Peyer's patch (tissue), 4 donors: ENCODE data around the gene B3GNT7. TPM values are rescaled to one million over a fixed set of nuclear protein-coding genes. Genes with fewer than 3 reads are reported as not detected.
A peak's percentile ranks its signal among the peaks of the same experiment; 100 is the strongest.

Experiments
- DNase-seq, 3 donors: peaks; one replicate each; pipeline ENCODE4 v3.0.0-alpha.2; 2017 to 2019
- H3K27ac ChIP-seq, 4 donors: fragments of 200-600 bp; sonication (generic); one replicate each; pipeline ENCODE4 v1.5.1; 2016 to 2019
- H3K27me3 ChIP-seq, 2 donors: fragments of 200-600 bp; sonication (generic); one replicate each; pipeline ENCODE4 v1.5.1; 2019
- H3K36me3 ChIP-seq, 3 donors: fragments of 200-600 bp; sonication (generic); one replicate each; pipeline ENCODE4 v1.5.1; 2016 to 2019
- H3K4me1 ChIP-seq, 4 donors: fragments of 200-600 bp; sonication (generic); one replicate each; pipeline ENCODE4 v1.5.1; 2016 to 2019
- H3K4me3 ChIP-seq, 4 donors: fragments of 200-600 bp; sonication (generic); 1 replicate in 3 of 4; 2 replicates in 1 of 4; pipeline ENCODE4 v1.5.1; 2016 to 2019; ENCODE audit warnings: mild to moderate bottlenecking in 1 of 4
- H3K9me3 ChIP-seq, 4 donors: fragments of 200-600 bp; sonication (generic); one replicate each; pipeline ENCODE4 v1.5.1; 2016 to 2019; ENCODE audit warnings: mild to moderate bottlenecking in 1 of 4
- POLR2A ChIP-seq, 2 donors: fragments of 450-650 bp; IDR thresholded peaks; one replicate each; pipeline ENCODE4 v1.5.1; 2017; ENCODE audit warnings: antibody characterized with exemption in 2 of 2, mild to moderate bottlenecking in 2 of 2, moderate library complexity in 2 of 2
- total RNA-seq, 4 donors: library from RNA; depleted of rRNA; stranded (reverse); fragments of >200 nt; gene quantifications; one replicate each; pipeline ENCODE4 v1.1.0, GENCODE V29; 2016
- TF ChIP-seq, protein P1 (sequence below), 6 experiments: fragments of 450-650 bp in 4 of 6; fragments of 200-600 bp in 2 of 6; sonication (generic) in 1 of 6; IDR thresholded peaks; one replicate each; pipeline ENCODE4 v1.5.1; 2017 to 2019; ENCODE audit warnings: antibody characterized with exemption in 6 of 6, mild to moderate bottlenecking in 3 of 6, moderate library complexity in 1 of 6

The B3GNT7 gene
- total RNA-seq, 4 donors from 2014 or later: 9.9 to 154 (median 90.3) TPM

- peak overlapping the region in 3 of 4 donors; percentile 47 to 91 (median 89) for H3K27ac ChIP-seq
- no peaks in the 10 kb centered on the region for H3K27me3 ChIP-seq
- DNase-seq: peak in 1 of 3 donors; percentile 66
- H3K4me3 ChIP-seq: no peak overlapping the region
- H3K9me3 ChIP-seq: no peaks in the 10 kb centered on the region
- TF ChIP-seq, protein P1, sequence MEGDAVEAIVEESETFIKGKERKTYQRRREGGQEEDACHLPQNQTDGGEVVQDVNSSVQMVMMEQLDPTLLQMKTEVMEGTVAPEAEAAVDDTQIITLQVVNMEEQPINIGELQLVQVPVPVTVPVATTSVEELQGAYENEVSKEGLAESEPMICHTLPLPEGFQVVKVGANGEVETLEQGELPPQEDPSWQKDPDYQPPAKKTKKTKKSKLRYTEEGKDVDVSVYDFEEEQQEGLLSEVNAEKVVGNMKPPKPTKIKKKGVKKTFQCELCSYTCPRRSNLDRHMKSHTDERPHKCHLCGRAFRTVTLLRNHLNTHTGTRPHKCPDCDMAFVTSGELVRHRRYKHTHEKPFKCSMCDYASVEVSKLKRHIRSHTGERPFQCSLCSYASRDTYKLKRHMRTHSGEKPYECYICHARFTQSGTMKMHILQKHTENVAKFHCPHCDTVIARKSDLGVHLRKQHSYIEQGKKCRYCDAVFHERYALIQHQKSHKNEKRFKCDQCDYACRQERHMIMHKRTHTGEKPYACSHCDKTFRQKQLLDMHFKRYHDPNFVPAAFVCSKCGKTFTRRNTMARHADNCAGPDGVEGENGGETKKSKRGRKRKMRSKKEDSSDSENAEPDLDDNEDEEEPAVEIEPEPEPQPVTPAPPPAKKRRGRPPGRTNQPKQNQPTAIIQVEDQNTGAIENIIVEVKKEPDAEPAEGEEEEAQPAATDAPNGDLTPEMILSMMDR (IDR thresholded peaks at IDR 0.05): peak in 4 of 6 experiments; percentile 27 to 80 (median 64)
- TF ChIP-seq POLR2A (IDR thresholded peaks at IDR 0.05): no peak
- H3K4me1 ChIP-seq: peaks cover 0 to 24% (median 5%) of the 10 kb centered on the region in 4 donors
- H3K36me3 ChIP-seq: no peaks in the 10 kb centered on the region
Observed at GRCh38 chr2:231410293-231411004, 14.9 kb downstream of the B3GNT7 start.

DNA sequence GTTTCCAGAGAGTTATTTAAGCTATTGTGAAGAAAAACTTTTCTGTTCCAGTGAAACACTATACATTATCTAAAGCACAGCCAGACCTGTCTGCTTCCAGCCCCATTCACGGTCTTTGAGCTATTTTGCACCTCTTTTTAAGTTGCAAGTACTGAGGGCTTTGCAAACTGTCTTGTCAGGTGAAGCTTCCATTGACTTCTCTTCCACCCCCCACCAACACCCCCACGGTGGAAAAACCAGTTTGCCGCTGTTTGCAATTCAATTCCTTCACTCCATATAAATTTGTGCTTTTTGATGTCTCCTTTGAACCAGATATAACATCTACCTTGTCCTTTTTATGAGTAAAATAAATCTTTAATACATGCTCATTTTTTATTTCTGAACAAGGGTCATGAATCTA lies 15.7 kb downstream of the B3GNT7 start:
- H3K4me3 ChIP-seq: no peak overlapping the region
- H3K27ac ChIP-seq: peak overlapping the region in 3 of 4 donors; percentile 84 to 91 (median 89)
- DNase-seq: no peak
- TF ChIP-seq, protein P1 (IDR thresholded peaks at IDR 0.05): no peak
- no peak for TF ChIP-seq POLR2A (IDR thresholded peaks at IDR 0.05)
- peaks cover 0 to 17% (median 5%) of the 10 kb centered on the region in 4 donors for H3K4me1 ChIP-seq
- H3K9me3 ChIP-seq: no peaks in the 10 kb centered on the region
- H3K36me3 ChIP-seq: no peaks in the 10 kb centered on the region
- H3K27me3 ChIP-seq: no peaks in the 10 kb centered on the region

DNA sequence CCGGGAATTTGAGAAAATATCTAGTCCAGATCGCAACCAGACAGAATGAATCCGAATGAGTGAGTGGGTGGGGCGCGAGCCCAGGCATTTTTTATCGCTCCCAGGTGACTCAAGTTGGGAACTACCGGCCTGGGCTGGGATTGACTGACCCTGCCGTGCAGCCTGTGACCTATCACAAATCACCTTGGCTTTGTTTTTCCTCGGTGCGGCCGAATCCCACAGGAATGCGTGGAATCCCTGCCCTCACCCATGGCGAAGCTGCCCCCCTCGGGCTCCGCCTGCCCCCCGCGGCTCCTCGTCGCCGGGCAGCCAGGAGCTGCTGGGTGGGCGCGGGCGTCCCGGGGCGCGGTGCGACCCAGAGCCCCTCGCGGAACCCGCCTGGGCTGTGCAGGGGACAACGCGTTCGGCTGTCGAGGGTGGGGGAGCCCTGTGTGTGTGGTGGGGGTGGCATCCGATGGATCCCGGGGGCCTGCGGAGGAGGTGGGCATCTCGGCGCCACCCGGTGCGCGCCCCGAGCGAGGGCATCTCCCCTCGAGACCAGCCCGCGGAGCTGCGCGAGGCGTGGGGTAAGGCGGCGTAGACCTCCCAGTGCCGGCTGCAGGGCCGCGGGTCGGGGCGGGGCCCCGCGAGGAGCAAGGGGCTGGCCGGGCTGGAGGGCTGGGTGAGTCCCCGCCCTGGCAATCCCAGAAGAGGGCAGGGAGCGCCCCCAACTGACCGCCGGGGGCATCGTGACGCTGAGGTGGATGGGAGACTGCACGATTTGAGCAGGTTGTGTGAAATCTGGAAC lies 16.5 kb downstream of the B3GNT7 start:
- DNase-seq: peak; percentile 77 to 95 (median 94)
- H3K4me1 ChIP-seq: peaks cover 0 to 17% (median 5%) of the 10 kb centered on the region in 4 donors
- TF ChIP-seq, protein P1 (IDR thresholded peaks at IDR 0.05): peak; percentile 51 to 90 (median 76)
- peak; percentile 48 to 66 for TF ChIP-seq POLR2A (IDR thresholded peaks at IDR 0.05)

GRCh38 chr2:231412618-231412963 lies 17.1 kb downstream of the B3GNT7 start:
- no peaks in the 10 kb centered on the region for H3K36me3 ChIP-seq
- DNase-seq: no peak
- H3K4me1 ChIP-seq: peaks cover 0 to 17% (median 5%) of the 10 kb centered on the region in 4 donors
- H3K9me3 ChIP-seq: no peaks in the 10 kb centered on the region
- peak overlapping the region in 3 of 4 donors; percentile 84 to 91 (median 89) for H3K27ac ChIP-seq
- peak overlapping the region; percentile 44 to 66 (median 58) for H3K4me3 ChIP-seq
- no peaks in the 10 kb centered on the region for H3K27me3 ChIP-seq
- TF ChIP-seq, protein P1 (IDR thresholded peaks at IDR 0.05): no peak
- TF ChIP-seq POLR2A (IDR thresholded peaks at IDR 0.05): no peak

More for the DNA sequence above, 16.5 kb downstream of the B3GNT7 start:
- Histone ChIP-seq H3K36me3 (no peaks in the 10 kb centered on the region), H3K27me3 (no peaks in the 10 kb centered on the region), H3K4me3 (peak overlapping the region; percentile 44 to 66 (median 58)), H3K27ac (peak overlapping the region; percentile 1 to 91 (median 86)), H3K9me3 (no peaks in the 10 kb centered on the region)

GRCh38 chr2:231413456-231413855 lies 17.9 kb downstream of the B3GNT7 start:
- no peak for DNase-seq
- no peaks in the 10 kb centered on the region for H3K27me3 ChIP-seq
- TF ChIP-seq POLR2A (IDR thresholded peaks at IDR 0.05): peak in 1 of 2 donors; percentile 15
- TF ChIP-seq, protein P1 (IDR thresholded peaks at IDR 0.05): no peak
- H3K9me3 ChIP-seq: no peaks in the 10 kb centered on the region
- no peaks in the 10 kb centered on the region for H3K36me3 ChIP-seq
- H3K4me1 ChIP-seq: peaks cover 0 to 16% (median 5%) of the 10 kb centered on the region in 4 donors
- peak overlapping the region in 2 of 4 donors; percentile 32 to 66 for H3K4me3 ChIP-seq
- H3K27ac ChIP-seq: peak overlapping the region in 3 of 4 donors; percentile 84 to 91 (median 89)
